Breast epithelium (tissue), 3 donors: ENCODE results near the gene HIGD1A.

ENCODE experiments used
- CTCF ChIP-seq, 3 donors: fragments of 450-650 bp; IDR thresholded peaks; one replicate each; pipeline ENCODE4 v1.5.1; 2016 to 2017; ENCODE audit warnings: antibody characterized with exemption in 3 of 3, mild to moderate bottlenecking in 3 of 3, moderate library complexity in 3 of 3
- POLR2A ChIP-seq: fragments of 450-650 bp; IDR thresholded peaks from one replicate; pipeline ENCODE4 v1.6.1; 2016; ENCODE audit warnings: antibody characterized with exemption, mild to moderate bottlenecking, moderate library complexity
- POLR2AphosphoS5 ChIP-seq, 3 donors: sonication (generic); formaldehyde crosslinking; IDR thresholded peaks; one replicate each; pipeline ENCODE4 v1.6.1; 2017; ENCODE audit warnings: antibody characterized with exemption in 3 of 3

- TF ChIP-seq POLR2AphosphoS5 (IDR thresholded peaks at IDR 0.05) (no peak), CTCF (IDR thresholded peaks at IDR 0.05) (no peak), POLR2A (no peak)
These were observed 51.3 kb downstream of the HIGD1A start for GRCh38 chr3:42752961-42753360.
